Osteocyte (in vitro differentiated cells): Measurements from ENCODE around the gene TFAP2B. TPM values are rescaled to one million over a fixed set of nuclear protein-coding genes. Genes with fewer than 3 reads are reported as not detected.
A peak's percentile ranks its signal among the peaks of the same experiment; 100 is the strongest.

ENCODE experiments used
- DNase-seq: peaks from one replicate; pipeline ENCODE4 v3.0.0; 2021; ENCODE audit warnings: mixed read lengths; ENCODE audit not compliant: unreplicated experiment; ENCODE audit errors: extremely low spot score
- H3K27ac Mint-ChIP-seq: one replicate; pipeline ENCODE4 v1.8.0; 2021; ENCODE audit warnings: mild to moderate bottlenecking, mixed read lengths; ENCODE audit not compliant: unreplicated experiment
- H3K27me3 Mint-ChIP-seq: one replicate; pipeline ENCODE4 v1.8.0; 2021; ENCODE audit warnings: mixed read lengths; ENCODE audit not compliant: unreplicated experiment
- H3K36me3 Mint-ChIP-seq: one replicate; pipeline ENCODE4 v1.8.0; 2021; ENCODE audit warnings: mixed read lengths; ENCODE audit not compliant: unreplicated experiment
- H3K4me1 Mint-ChIP-seq: one replicate; pipeline ENCODE4 v1.8.0; 2021; ENCODE audit warnings: mixed read lengths; ENCODE audit not compliant: unreplicated experiment
- H3K4me3 Mint-ChIP-seq: one replicate; pipeline ENCODE4 v1.8.0; 2021; ENCODE audit warnings: mild to moderate bottlenecking, moderate library complexity, mixed read lengths; ENCODE audit not compliant: unreplicated experiment
- H3K9me3 Mint-ChIP-seq: one replicate; pipeline ENCODE4 v1.8.0; 2021; ENCODE audit warnings: mixed read lengths; ENCODE audit not compliant: unreplicated experiment
- CTCF ChIP-seq: fragments of 200-600 bp; sonication (generic); IDR thresholded peaks from 2 replicates; pipeline ENCODE4 v1.5.0; 2021; ENCODE audit warnings: antibody characterized with exemption, mild to moderate bottlenecking, moderate library complexity
- total RNA-seq: library from RNA; stranded (reverse); gene quantifications from 2 replicates; pipeline ENCODE4 v1.2.1, GENCODE V29; 2021

Gene TFAP2B
- total RNA-seq, 1 donor from 2014 or later: 26.4 TPM

GRCh38 chr6:50823094-50823920, 4.6 kb downstream of the TFAP2B start:
- Mint-ChIP-seq H3K27ac (peak overlapping the region; percentile 99), H3K4me3 (peak overlapping the region; percentile 85), H3K36me3 (peaks cover 14% of the 10 kb centered on the region), H3K9me3 (no peaks in the 10 kb centered on the region), H3K27me3 (no peaks in the 10 kb centered on the region), H3K4me1 (peaks cover 57% of the 10 kb centered on the region)
- DNase-seq: no peak
- TF ChIP-seq CTCF: no peak

GRCh38 chr6:50824552-50824951, 5.9 kb downstream of the TFAP2B start:
- H3K27me3 Mint-ChIP-seq: no peaks in the 10 kb centered on the region
- H3K9me3 Mint-ChIP-seq: no peaks in the 10 kb centered on the region
- peak; percentile 19 for TF ChIP-seq CTCF
- peak overlapping the region; percentile 85 for H3K4me3 Mint-ChIP-seq
- peak overlapping the region; percentile 99 for H3K27ac Mint-ChIP-seq
- peaks cover 18% of the 10 kb centered on the region for H3K36me3 Mint-ChIP-seq
- DNase-seq: no peak
- H3K4me1 Mint-ChIP-seq: peaks cover 67% of the 10 kb centered on the region

GRCh38 chr6:50825375-50826036, 6.8 kb downstream of the TFAP2B start:
- no peak for TF ChIP-seq CTCF
- DNase-seq: no peak
- H3K4me1 Mint-ChIP-seq: peaks cover 75% of the 10 kb centered on the region
- H3K27ac Mint-ChIP-seq: peak overlapping the region; percentile 99
- H3K9me3 Mint-ChIP-seq: no peaks in the 10 kb centered on the region
- peak overlapping the region; percentile 85 for H3K4me3 Mint-ChIP-seq
- H3K27me3 Mint-ChIP-seq: no peaks in the 10 kb centered on the region
- H3K36me3 Mint-ChIP-seq: peaks cover 18% of the 10 kb centered on the region

GRCh38 chr6:50826037-50826761, 7.5 kb downstream of the TFAP2B start:
- H3K4me3 Mint-ChIP-seq: peak overlapping the region; percentile 85
- H3K36me3 Mint-ChIP-seq: peaks cover 18% of the 10 kb centered on the region
- no peak for DNase-seq
- no peaks in the 10 kb centered on the region for H3K9me3 Mint-ChIP-seq
- H3K27me3 Mint-ChIP-seq: no peaks in the 10 kb centered on the region
- H3K27ac Mint-ChIP-seq: peak overlapping the region; percentile 99
- H3K4me1 Mint-ChIP-seq: peaks cover 73% of the 10 kb centered on the region
- no peak for TF ChIP-seq CTCF
